OCI-LY3 (cell line): ENCODE results near the gene MIEF2.

Source experiments
- EZH2phosphoT487 ChIP-seq: fragments of 200-600 bp; shearing (Covaris generic); IDR thresholded peaks from 2 replicates; pipeline ENCODE4 v1.6.1; 2018; ENCODE audit warnings: antibody characterized with exemption, mixed run types, low read depth
- TF ChIP-seq, protein P1 (sequence below): fragments of 200-600, 300-600 bp; sonication (generic); IDR thresholded peaks from 2 replicates; pipeline ENCODE4 v1.5.1; 2014; ENCODE audit warnings: antibody characterized with exemption, low read length, low read depth

DNA sequence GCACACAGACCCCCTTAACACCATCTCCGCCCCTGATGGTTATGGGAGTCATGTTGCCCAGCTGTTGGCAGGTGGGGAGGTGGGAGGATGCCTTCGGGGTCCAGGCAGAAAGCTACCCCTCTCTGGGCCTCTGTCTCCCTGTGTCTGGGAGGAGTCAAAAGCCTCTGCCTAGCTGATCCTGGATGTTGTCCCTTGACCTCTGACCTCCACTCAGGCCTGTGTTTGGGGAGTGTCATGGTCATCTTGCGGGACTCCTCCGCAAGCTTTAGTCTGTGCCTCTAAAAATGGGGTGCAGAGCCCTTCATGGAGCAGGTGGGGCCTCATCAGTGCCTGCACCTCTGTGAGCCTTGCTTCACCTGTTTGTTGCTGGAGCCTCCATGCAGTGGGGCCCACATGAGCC lies 31.2 kb upstream of the MIEF2 start:
- TF ChIP-seq, protein P1, sequence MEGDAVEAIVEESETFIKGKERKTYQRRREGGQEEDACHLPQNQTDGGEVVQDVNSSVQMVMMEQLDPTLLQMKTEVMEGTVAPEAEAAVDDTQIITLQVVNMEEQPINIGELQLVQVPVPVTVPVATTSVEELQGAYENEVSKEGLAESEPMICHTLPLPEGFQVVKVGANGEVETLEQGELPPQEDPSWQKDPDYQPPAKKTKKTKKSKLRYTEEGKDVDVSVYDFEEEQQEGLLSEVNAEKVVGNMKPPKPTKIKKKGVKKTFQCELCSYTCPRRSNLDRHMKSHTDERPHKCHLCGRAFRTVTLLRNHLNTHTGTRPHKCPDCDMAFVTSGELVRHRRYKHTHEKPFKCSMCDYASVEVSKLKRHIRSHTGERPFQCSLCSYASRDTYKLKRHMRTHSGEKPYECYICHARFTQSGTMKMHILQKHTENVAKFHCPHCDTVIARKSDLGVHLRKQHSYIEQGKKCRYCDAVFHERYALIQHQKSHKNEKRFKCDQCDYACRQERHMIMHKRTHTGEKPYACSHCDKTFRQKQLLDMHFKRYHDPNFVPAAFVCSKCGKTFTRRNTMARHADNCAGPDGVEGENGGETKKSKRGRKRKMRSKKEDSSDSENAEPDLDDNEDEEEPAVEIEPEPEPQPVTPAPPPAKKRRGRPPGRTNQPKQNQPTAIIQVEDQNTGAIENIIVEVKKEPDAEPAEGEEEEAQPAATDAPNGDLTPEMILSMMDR: no peak
- TF ChIP-seq EZH2phosphoT487: no peak
